HG03095 (cell line): Measurements from ENCODE around the gene UTP4.

Experiments
- ATAC-seq: cut with Tn5 transposase; IDR thresholded peaks from one replicate; pipeline ENCODE4 v1.9.1; 2021; ENCODE audit warnings: moderate library complexity; ENCODE audit not compliant: unreplicated experiment

UTP4 gene

DNA sequence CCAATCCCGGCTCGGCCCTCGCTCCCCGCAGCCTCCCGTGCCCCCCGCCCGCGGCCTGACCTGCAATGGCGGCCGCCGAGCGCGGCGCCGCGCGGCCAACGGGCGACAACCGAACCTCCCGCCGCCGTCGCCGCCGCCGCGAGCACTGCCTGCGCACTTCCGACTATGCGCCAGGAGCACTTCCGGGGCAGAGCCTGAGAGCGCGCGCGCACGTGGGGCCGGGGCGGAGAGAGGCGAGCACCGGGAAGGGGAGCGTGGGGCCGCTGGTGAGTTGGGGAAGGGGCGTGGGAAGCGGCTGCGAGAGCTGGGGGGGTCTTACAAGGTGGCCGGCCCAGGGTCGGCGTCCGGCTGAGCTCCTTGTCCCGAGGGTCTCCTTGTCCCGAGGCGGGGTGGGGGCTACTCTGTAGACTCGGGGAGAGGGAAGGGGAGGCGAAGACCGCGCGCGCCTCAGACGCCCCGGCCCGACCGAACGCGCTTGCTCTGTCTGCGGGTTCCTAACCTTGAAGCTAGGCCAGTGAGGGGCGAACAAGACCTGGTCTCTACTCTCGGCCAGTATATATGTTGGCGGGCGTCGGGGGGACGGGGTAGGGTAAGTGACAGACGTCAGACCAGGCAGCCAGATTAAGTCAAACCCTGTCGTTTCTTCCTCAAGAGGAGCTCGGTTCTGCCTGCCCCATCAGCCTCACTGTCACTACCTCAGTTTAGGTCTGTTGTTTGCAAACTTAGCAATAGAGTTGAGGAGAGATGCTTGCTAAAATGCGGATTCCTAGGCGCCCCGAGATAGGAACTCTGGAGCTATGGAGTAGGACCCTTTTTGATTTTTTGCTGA, at the start of gene UTP4, which contains the start of gene CHTF8:
UTP4 (plus strand) TSS at position 226 of the 829 bp plus-strand sequence. CDS start 811 bp downstream, outside the sequence.
CHTF8 (minus strand) TSS at position 165 of the 829 bp plus-strand sequence. CDS start 11,130 bp downstream, outside the sequence.
- ATAC-seq: peak; percentile 81

DNA sequence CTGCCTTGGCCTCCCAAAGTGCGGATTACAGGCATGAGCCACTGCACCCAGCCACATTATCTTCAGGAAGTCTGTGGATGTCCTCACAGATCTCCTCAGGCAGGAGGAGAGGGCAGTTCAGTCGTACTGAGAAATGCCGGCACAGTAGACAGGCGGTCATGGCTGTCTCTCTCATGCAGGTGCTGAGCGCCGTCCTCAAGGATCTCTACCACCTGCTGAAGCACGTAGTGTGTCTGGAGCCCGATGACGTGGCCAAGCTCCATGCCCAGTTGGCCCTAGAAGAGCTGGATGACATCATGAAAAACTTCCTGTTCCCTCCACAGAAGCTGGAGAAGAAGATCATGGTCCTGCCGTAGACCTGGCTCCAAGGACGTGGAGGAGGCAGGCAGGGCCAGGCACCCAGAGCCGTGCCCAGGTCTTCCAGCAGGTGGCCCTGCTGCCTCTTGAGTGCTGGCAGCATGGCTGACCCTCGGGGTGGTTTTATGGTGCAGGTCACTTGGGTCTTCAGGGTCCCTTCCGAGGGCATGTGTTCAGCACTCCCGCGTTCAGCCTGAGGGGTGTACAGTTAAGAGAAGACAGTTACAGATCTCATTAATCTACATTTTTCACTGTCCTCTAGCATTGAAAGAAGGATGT, 49.0 kb upstream of the UTP4 start:
- ATAC-seq: no peak

DNA sequence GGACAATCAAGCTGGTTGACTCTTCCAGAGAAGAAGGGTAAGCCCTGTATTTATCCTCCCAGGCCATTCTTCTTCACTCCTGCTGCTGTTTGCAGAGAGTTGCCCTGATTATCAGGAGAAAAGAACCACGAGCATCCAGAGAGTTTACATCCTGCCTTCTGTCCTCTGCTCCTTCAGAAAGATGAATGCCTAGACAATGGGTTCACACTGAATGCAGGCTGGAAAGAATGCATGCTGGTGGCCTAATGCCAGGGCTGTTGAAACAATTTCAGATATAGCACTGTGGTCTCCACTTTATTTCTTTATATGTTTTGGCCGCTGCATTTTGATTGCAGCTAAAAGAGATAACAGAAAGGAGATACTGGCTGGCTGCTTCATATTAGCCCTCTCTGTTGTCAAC, 48.2 kb upstream of the UTP4 start:
- ATAC-seq: no peak

- ATAC-seq: no peak
These were observed 47.3 kb upstream of the UTP4 start for GRCh38 chr16:69085032-69085695.

DNA sequence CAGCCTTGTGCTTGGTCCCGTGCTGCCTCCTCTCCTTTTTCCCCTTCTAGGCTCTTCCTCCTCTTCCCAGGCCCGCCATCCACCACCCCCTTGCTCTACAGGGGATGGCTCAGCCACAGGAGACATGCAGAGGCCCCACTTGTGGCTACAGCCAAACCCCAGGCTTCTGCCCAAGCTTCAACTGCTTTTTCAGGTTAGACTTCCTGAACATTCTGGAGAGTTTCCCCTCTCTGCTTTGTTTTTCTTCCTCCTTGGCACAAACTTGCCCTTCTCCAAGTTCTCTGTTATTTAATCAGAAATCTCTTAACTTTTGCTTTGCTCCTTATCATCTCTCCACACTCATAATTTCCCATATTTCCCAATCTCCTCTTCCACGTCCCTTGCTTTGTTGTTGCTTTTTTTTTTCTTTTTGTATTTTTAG, 45.3 kb upstream of the UTP4 start:
- ATAC-seq: no peak

GRCh38 chr16:69088684-69089083, 43.8 kb upstream of the UTP4 start:
- no peak for ATAC-seq

- ATAC-seq: no peak
These were observed 43.1 kb upstream of the UTP4 start for GRCh38 chr16:69089091-69089910.

DNA sequence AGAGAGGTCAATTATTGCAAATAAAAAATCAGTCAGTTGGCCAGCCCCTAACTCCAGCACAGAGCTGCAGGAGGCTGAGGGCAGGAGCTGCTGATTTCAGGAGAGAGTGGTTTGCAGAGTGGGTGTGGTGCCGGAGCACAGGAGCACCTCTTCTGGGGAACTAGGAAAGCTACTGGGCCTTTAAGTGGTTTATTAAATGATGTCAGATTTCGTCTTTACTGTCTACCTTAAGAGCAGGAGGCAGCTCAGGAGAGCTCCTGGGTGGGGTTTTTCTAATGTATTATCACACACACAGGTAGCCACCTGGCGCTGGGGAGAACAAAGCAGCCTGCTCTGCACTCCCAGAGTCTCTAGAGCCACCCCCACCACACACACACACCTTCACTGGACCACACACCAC, 38.5 kb upstream of the UTP4 start:
- ATAC-seq: no peak

DNA sequence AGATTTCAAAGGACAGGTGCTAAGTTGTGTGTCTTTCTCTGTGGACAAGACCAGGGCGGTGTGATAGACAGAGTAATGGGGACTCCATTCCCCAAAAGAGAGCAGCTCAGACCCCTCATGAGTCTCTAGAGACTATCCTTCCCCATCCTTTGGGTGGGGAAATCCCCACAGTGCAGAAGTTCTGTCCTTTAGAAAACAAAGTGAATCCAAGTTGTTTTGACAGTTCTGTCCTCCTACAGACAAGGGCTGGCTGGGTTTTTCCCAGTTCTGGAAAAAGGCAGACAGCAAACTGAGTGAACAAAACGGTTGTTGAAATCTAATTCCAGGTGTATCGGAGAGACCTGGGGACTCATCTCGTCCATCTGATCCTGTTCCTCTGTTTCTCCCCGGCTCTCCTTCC, 37.9 kb upstream of the UTP4 start:
- ATAC-seq: no peak

- no peak for ATAC-seq
These were observed 37.3 kb upstream of the UTP4 start for GRCh38 chr16:69095193-69095592.

DNA sequence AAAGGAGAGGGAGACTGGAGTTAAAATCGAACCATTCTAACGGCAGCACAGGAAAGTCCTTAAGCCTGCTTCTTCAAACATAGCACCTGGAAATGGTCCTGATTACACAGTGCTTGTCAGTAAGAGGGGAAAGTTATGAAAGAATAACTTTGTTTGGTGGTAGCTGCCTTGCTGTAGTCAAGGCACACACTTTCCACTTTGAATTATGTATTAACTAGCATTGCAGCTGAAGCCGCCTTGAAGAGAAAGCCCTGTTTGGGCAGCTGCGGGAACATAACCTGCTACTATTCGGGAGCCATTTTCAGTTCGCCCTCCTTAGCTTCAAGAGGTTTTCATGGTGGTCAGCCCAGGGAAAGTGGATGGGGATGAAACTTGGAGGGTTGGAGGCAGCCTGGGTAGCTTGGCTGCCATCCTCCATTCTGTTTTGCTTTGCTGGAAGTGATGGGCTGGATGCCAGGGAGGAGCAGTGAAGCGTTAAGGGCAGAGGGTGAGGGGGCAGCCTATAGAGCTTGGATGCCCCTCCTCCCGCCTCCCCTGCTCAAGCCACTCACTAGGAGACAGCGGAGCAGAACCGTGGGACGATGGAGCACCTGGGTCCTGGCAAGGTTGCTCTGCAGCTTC, 32.3 kb upstream of the UTP4 start:
- ATAC-seq: no peak

DNA sequence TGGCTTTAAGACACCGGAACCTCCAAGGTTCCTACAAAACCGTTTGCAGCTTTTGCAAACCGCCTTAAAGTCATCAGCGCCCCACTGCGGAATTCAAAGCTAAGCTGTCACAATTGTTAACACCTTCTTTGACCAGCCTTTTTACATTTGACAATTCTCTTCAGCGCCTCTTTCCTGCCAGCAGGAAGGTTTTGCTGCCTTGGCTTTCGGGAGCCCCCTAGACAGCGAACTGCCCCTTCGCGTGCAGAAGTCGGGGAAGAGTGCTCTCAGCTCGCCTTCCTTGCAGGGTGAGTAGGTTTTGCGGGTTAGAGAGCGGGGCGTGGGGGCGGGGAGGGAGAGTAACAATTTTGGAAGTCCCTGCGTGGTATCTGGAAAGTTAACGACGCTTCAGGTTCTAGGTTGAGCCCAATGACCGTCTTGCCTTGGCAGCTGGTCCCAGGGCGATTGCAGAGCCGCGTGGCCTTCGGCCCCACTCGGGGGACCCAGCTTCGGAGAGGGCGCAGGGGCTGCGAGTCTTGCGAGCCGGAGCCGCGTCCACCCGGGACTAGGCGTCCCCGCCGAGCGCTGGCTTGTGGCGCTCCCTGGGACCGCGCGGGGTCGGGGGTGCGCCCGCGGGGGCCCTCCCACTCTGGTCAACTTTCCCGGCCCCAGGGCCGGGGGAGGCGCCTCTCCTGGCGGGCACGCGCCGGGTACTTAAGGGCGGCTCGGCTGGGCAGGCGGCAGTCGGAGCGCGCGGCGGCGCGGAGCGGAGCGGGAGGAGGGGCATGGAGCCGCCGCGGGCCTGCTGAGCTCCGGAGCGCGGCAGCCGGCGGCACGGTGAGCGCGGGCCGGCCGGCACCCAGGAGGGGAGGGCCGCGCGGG, 26.7 kb upstream of the UTP4 start, which contains the start of gene HAS3:
HAS3 (plus strand) TSS at position 153 of the 861 bp plus-strand sequence. CDS start 3,743 bp downstream, outside the sequence.
- no peak for ATAC-seq

DNA sequence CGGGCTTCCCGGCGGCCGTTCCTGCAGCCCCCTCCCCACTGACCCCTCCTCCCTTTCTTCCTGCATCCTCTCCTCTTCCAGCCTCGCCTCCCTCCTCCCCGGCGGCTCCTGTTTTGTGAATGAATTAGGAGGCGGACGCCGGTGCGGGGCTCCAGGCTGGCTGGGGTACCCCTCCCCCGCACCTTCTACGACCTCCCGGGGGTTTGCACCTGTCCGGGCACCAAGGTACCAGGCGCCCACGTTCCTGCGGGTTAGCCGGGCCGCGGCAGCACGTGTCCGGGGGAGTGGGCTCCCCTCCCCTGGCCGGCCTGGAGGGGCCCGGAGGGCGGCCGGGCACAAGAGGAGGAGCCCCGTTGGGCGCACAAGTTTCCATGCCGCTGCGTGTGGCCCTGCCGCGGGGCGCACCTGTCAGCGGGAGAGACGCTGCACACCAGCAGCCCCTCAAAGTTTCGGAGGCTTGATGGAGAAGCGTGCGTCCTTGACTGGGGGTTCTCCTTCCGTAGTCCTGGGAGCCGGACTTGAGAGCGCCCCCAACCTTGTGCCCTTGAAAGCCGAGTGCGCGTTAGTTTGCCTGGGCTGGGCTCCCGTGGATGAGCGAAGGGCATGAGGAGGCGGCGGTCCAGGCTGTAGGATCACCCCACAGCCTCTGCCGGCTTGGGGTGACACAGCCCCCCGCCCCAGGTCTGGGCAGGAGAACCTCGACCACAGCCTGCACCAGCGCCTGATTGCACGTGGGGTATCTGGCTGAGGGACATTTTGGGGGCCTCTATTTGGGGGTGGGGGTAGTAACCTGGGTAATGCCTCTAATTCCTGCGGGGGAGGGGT, 25.7 kb upstream of the UTP4 start:
- ATAC-seq: no peak

- ATAC-seq: no peak
These were observed 25.0 kb upstream of the UTP4 start for GRCh38 chr16:69107316-69107962.

GRCh38 chr16:69108064-69108904, 24.2 kb upstream of the UTP4 start:
- no peak for ATAC-seq

- no peak for ATAC-seq
These were observed 23.6 kb upstream of the UTP4 start for GRCh38 chr16:69108905-69109252.
